Effector CD8-positive, alpha-beta T cell (primary cell): ENCODE results near the gene FKBP8.
"Not testable (repeated sequence)": the region's sequence is repeated elsewhere in the genome, so short reads cannot be mapped to it uniquely, and the experiment has no call there.

Experiments
- DNase-seq: peaks from one replicate; lab custom pipeline; 2025; lab: John Stamatoyannopoulos, UW
- total RNA-seq, 4 experiments: gene quantifications; one replicate each; lab custom pipeline; 2026; lab: John Stamatoyannopoulos, UW

Gene FKBP8
- 199 to 259 (median 230) reads per million in 4 experiments for total RNA-seq

DNA sequence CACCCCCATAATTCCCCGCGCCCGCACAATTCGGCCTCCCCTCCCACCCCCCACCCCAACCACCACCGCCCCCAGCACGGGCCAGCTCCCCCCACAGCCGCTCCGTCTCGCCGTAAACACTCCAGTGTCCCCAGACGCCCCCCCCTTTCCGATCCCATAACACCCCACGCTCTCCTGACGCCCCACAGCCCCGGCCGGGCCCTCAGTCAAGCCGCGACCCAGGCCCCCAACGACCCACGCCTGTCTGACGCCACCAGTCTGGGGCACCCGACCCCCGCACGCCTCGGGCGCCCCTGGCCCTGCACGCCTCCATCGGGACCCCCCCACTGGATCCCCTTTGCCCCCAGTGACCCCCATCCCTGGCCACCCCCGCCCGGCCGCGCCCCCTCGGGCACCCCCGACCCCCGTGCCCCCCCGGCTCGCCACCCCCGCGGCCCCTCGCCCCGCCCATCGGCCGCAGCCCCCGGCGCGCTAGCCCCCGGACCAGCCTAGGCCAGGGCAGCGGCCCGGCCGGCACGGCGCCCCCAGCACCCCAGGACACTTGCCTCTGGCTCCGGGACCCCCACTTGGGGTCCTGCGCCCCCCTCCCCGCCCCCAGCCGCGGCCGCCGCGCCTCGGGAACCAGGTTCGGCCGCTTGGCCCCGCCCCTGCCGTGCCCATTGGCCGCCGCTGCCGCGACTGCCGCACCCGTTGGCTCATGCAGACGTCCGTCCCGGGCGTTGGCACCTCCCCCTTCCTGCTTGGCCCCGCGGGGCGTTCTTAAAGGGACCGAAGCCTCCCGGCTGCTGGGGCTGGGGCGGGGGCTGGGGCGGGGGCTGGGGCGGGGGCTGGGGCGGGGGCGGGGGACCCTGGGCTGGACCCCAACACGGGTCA is at the start of gene FKBP8:
TSS of gene FKBP8 (minus strand) at position 633 of the 873 bp plus-strand sequence. CDS start 1,603 bp downstream, outside the sequence.
- DNase-seq: peak; percentile 85

DNA sequence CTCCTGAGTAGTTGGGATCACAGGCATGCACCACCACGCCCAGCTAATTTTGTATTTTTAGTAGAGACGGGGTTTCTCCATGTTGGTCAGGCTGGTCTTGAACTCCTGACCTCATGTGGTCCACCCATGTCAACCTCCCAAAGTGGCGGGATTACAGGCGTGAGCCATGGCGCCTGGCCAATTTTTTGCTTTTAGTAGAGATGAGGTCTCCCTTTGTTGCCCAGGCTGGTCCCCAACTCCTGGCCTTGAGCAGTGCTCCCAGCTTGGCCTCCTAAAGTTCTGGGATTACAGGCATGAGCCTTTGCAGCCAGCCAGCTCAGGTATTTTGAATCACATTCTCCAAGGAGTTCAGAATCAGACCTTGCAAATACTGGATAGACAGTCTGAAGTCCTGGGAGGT is 49.4 kb upstream of the FKBP8 start:
- DNase-seq: not testable (repeated sequence)

DNA sequence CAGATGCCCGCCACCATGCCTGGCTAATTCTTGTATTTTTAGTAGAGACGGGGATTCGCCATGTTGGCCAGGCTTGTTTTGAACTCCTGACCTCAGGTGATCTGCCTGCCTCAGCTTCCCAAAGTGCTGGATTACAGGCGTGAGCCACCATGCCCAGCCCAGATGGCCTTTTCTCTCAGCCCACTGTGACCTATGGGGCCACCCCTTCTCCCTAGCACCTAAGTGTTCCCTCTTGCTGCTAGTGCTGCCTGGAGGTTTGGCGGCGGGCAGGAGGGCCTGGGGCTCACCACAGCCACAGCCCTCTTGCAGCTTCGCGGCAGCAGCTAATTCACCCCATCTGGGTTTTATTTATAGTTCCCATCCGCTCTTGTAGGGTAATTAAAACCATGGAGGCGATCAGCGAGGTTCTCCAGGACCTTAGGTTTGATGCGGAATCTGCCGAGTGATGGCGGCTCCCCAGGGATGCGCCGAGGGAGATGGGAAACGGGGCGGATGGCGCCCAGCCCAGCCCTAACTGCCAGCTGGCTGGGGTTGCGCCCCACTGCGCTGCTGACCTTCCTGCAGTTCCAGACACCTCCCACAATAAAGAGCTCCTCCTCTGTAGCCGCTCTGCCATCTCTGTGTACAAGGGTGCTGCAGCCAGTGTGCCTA is 48.5 kb upstream of the FKBP8 start:
- DNase-seq: no peak

DNA sequence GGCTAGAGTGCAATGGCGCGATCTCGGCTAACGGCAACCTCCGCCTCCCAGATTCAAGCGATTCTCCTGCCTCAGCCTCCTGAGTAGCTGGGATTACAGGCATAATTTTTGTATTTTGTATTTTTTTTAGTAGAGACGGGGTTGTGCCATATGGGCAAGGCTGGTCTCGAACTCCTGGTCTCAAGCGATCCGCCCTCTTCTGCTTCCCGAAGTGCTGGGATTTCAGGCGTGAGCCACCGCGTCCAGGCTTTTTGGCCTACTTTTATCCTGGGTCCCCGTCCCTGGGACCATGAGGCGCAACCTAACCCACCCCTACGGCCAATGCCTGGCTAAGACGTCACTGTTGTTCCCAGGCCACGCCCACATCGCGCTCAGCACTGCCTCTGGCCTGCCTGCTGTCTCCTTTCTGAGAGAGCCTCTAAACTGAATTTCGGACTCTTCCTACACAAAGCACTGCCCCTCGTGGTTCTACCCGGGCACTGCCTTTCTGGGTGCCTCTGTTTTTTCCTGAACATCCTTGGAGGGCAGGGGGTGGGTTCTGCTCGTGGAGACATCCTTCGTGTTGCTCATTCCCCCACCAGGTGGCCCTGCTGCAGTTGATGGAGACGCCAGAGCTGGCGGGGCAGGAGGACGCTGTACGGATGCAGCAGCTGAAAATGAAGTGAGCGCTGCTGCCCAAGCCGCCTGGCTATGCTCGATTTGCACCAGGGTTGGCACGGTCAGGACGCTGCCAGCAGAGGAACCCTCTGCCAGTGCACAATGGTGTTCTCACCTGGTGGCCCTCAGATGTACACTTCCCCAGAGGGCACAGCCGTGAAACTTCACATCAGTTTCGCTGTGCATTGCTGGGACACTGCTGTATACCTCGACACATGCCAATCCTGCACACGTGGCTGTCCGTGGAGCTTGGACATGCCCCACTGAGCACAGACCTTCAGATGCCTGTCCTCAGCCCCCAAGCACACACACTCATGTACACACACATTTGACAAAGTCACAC is 47.2 kb upstream of the FKBP8 start:
- no peak for DNase-seq

DNA sequence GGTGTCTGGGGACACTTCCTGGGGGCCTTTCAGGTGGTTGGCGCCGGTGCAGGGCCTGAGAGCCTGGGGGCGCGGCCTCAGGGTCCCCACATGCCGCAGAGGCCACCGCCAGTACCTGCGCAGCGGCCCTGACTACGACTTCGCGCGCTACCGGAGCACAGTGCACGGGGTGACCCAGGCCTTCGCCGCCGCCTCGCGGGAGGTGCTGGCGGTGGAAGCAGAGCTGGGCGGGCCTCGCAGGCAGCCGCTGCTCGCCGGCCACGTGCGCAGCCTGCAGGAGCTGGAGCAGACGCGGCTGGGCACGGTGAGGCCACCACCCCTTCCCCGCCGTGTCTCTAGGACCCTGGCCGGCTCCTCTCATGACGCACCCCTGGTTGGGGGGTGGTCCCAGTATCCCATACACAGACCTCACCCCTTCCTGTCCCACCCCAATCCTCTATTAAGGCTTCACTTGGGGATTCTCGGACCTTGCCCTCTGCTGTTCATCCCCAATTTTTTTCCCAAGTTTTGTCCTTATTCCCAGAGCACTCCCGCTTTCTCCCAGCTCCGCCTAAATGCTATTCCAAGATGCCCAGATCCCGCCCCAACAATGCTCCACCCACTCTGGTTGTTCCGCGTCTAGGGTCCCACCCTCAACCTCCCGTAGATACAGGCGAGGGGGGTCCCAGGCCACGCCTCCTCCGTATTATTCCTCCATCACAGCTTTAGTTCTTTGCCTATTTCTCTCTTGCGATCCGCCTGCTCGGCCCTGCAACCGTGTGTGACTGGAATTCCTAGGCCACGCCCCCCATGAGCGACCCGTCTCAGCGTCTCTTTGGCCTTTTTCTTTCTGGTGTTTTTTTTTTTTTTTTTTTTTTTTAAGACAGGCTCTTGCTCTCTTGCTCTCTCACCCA is 46.3 kb upstream of the FKBP8 start:
- DNase-seq: peak; percentile 67

DNA sequence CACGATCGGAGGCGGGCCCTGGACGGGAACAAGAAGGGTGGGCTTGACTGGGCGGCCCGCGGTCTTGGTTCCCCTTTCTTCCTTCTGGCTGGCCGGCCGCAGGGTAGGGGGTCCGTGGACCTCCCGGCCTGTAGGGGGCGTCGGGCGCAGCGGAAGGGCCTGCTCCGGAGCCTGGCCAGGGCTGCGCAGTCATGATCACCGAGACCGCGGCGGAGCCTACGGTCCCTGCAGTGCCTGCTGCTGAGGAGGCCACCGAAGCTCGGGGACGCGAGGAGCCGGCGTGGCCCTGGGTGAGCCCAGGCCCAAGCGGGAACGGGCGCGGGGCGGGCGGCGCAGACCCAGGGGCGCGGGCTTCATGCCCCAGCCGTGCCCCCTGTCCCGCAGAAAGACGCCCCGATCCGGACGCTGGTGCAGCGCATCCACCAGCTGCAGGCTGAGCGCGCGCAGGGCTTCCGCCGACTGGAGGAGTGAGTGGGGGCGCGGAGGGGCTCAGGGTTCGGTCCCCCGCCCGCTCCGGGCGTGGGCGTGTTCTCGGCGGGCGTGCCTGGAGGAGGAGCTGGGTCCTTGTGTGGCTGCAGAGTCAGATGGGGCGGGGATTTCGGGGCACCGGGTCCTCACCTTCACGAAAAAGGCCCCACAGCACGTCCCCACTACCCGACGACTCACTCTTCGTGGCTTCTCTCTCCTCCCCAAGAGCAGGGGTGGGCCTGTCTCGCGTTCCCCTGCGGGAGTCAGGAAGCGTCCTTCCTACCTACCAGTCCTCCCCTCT is 45.4 kb upstream of the FKBP8 start, which contains the start of gene REX1BD:
TSS of gene REX1BD (plus strand) at position 188 of the 769 bp plus-strand sequence. CDS start at position 192, 4 bp downstream.
- DNase-seq: peak; percentile 82

DNA sequence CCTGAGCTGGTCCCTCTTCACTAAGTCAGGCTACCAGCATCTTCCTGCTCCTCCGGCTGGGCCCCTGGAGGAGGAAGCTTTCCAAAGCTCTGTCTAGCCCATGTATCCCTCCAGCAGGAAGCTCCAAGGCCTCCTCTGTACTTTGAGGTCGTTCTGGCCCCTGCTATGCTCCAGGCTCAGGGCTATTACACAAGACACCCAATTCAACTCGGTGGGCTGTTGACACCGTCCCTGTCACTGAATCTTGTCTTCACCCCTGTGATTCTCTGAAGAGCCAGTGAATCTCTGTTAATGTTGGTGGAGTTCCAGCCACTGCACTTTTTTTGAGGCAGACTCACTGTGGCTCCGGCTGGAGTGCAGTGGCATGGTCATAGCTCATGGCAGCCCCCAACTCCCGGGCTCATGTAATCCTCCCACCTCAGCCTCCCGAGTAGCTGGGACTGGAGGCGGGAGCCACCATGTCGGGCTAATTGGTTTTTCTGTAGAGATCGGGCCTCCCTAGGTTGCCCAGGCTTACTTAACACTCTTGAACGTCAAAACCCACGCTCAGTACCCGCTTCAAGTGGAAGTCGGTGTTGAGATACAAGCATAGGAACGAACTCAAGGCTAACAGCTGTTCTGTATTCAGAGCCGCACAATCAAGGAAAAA is 44.7 kb upstream of the FKBP8 start:
- no peak for DNase-seq

DNA sequence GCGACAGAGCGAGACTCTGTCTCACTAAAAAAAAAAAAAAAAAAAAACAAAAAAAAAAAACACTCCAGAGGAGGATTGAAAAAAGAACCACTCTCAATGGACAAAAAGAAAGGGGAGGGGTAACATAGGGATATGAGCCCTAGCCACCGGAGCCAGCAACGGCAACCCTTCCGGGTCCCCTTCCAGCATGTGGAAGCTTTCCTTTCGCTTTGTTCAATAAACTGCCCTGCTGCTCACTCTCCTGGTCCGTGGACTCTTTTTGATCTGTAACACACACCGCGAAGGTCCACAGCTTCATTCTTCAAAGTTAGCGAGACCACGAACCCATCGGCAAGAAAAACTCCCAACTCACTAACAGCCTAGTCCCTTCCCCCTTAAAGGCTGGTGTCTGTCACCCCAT is 44.2 kb upstream of the FKBP8 start:
- no peak for DNase-seq

DNA sequence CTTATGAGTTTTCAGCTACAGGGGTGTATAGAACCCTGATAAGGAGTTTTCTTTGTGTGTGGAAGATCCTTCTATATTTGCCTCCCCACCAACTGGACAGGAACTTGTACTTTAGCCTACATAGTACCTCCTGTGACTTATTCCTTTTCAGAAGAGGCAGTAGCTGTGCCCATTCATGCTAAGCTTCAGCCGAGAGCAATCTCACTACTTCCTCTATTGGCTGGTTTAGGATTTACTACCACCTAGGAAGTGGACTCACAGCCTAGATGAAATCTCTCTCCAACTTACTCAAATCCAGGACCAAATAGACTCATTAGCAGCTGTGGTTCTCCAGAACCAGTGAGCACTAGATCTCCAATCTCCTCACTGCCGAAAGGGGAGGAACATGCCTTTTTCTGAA is 42.9 kb upstream of the FKBP8 start:
- DNase-seq: no peak

DNA sequence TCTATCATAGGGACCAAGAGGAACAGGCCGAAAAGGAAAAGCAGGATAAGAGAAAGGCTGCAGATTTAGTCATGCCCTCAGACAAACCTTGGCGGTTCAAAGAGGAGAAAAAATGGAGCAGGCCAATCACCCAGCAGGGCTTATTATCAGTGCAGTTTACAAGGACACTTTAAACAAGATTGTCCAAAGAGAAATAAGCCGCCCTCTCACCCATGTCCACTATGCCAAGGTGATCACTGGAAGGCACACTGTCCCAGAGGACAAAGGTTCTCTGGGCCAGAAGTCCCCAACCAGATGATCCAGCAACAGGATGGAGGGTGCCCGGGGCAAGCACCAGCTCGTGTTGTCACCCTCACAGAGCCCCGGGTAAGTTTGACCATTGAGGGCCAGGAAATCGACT is 36.9 kb upstream of the FKBP8 start:
- DNase-seq: no peak

DNA sequence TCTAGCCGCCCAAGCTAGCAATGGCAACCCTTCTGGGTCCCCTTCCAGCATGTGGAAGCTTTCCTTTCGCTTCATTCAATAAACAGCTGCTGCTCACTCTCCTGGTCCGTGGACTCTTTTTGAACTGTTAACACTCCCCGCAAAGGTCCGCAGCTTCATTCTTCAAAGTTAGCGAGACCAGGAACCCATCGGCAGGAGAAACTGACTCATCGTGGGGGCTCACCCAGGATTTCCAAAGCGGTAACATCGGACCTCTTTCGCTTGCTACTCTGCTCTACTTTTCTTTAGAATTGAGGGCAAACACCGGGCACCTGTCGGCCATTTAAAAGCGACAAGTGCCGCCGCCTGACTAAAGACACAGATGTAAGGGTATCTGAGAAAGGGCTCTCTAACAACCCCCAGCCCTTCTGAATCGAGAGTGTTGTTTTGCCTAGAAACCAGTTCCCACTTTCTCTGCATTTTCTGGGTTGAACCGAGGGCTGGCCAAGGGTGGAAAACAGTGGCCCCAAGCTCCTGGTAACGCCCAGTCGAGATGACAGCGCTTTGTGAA is 34.1 kb upstream of the FKBP8 start:
- DNase-seq: no peak

DNA sequence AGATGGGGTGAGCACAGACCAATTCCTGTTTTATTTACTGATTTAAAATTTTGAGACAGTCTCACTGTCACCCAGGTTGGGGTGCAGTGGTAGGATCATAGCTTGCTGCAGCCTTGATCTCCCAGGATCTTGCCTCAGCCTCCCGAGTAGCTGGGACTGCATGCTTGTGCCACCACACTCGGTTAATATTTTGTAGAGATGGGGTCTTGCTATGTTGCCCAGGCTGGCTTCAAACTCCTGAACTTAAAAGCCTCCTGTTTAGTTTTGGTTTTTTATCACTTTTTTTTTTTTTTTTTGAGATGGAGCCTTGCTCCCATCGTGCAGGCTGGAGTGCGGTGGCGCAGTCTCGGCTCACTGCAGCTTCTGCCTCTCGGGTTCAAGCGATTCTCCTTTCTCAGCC is 33.0 kb upstream of the FKBP8 start:
- no peak for DNase-seq

DNA sequence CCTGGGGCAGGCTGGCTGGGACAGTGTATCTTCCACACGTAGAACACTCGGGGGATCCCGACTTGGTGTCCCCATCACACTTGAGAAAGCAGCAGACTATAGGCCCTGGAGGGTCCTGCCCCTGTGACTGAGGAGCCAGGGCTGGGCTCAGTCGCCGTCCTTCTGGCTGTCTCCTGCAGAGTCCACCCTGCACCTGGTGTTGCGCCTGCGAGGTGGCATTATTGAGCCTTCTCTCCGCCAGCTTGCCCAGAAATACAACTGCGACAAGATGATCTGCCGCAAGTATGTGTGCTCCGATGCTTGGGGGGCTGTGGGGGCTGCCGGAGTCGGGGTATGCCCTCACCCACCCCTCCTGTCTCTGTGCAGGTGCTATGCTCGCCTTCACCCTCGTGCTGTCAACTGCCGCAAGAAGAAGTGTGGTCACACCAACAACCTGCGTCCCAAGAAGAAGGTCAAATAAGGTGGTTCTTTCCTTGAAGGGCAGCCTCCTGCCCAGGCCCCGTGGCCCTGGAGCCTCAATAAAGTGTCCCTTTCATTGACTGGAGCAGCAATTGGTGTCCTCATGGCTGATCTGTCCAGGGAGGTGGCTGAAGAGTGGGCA is 31.4 kb upstream of the FKBP8 start:
- DNase-seq: no peak

DNA sequence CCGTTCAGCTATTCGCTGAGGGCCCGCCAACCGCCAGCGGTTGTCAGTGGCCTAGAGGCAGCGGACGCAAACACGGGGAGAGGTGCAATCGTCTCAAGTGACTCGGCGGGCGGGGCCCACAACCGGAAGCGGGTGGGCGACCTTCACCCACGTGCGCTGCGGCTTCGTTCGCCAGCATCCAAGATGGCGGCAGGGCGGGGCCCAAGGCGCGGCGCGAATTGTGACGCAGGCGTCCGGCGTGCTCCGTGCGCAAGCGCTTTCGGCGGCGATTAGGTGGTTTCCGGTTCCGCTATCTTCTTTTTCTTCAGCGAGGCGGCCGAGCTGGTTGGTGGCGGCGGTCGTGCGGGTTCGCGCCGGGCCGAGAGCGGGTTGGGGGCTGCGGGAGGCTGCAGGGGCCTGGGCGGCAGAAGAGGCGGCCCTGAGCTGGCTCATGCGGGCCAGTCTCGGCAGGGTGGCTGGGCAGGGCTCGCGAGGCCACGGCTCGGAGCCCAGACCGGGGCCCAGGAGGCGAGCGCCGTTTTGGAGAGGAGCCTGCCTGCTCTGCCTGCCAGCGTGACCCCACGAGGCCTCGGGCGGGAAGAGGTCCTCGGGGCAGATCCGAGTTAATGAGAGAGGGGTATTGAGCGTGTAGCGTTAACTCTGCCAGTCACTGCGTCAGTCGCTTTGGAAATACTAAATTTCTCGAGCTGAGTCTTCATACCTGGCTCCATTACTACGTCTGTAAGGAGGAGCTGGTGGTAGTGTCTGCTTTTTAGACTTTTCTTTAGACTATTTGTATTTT is 28.4 kb upstream of the FKBP8 start, which contains the start of gene UBA52:
TSS of gene UBA52 (plus strand) at position 294 of the 781 bp plus-strand sequence. CDS start 1,444 bp downstream, outside the sequence.
- DNase-seq: peak; percentile 97

DNA sequence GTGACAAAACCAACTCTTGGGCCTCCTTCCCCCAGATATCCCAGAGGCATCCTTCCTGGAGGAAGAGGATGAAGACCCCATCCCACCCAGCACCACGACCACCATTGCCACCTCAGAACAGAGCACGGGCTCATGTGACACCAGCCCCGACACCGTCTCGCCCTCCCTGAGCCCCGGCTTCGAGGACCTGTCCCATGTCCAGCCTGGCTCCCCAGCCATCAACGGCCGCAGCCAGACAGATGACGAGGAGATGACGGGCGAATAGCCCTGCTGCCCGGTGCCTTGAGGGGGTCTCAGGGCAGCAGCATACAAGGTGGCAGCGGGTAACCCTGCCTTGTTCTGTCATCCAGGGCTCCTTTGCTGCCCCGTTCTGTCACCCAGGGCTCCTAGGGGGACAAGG is 25.0 kb upstream of the FKBP8 start:
- no peak for DNase-seq

DNA sequence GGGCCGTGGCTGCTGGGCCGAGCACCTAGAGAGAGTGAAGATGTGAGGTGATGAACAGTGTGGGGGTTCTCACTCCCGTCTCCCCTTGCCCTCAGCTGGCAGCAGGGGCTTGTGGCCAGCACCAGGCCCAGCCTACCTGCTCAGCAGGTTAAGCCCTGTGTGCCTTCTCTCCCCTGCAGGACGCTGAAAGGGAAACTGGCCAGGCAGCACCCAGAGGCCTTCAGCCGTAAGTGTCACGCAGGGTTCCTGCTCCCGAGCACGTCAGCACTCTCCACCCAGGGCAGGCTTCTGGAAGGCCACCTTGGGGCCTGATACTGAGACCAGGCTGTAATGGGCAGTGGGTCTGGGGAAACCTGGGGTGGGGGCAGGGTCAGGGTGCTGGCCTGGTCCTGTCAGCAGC is 23.6 kb upstream of the FKBP8 start:
- no peak for DNase-seq

DNA sequence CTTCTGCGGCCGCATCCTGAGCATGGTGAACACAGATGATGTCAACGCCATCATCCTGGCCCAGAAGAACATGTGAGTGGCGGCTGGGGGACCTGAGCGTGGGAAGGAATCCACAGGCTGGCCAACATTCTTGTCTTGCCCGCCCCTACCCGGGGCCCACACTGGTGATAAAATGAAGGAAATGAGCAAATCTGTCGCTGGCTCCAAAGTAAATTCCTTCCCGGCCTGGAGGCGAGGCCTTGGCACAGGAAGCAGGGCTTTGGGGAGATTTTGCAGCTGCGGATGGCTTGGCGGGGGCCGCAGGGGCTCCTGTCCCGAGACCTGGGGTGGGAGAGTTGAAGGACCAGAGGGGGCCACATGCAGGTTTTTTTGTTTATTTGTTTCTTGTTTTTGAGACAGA is 18.7 kb upstream of the FKBP8 start:
- DNase-seq: no peak

DNA sequence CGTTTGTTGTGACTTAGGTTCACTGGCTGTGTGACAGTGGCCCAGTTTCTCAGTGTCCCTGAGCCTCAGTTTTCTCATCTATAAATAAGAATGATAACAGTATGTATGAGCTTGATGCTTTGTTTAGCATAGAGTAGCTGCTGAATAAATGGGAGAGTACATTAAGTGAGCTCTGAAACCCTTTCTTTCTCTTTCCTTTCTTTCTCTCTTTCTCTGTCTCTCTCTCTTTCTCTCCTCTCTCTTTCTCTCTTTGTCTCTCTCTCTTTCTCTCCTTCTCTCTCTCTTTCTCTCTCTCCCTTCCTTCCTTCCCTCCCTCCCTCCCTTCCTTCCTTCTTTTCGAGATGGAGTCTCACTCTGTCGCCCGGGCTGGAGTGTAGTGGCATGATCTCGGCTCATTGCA is 16.3 kb upstream of the FKBP8 start:
- DNase-seq: no peak
